Neuronal stem cell (in vitro differentiated cells): ENCODE results near the gene BABAM2.

Experiments used
- DNase-seq: peaks from one replicate; pipeline ENCODE4 v3.0.0-alpha.2; 2013; ENCODE audit warnings: low spot score
- H2AFZ ChIP-seq: one replicate; pipeline ENCODE4 v1.6.1; 2013; ENCODE audit warnings: mild to moderate bottlenecking, low read length, inconsistent platforms
- H2AK5ac ChIP-seq: 2 replicates; pipeline ENCODE4 v1.6.1; 2013; ENCODE audit warnings: low read depth, mild to moderate bottlenecking, inconsistent platforms, low read length, moderate library complexity, mixed read lengths
- H2BK120ac ChIP-seq: 2 replicates; pipeline ENCODE4 v1.6.1; 2013; ENCODE audit warnings: low read depth, mild to moderate bottlenecking, inconsistent platforms, low read length, moderate library complexity, mixed read lengths
- H2BK12ac ChIP-seq: one replicate; pipeline ENCODE4 v1.6.1; 2013; ENCODE audit warnings: low read length, inconsistent platforms
- H2BK15ac ChIP-seq: 2 replicates; pipeline ENCODE4 v1.6.1; 2013; ENCODE audit warnings: mild to moderate bottlenecking, low read length, inconsistent platforms, mixed read lengths
- H2BK5ac ChIP-seq: one replicate; pipeline ENCODE4 v1.6.1; 2013; ENCODE audit warnings: inconsistent platforms, mild to moderate bottlenecking, low read length, moderate library complexity
- H3K14ac ChIP-seq: one replicate; pipeline ENCODE4 v1.6.1; 2013; ENCODE audit warnings: low read length, inconsistent platforms
- H3K18ac ChIP-seq: 2 replicates; pipeline ENCODE4 v1.6.1; 2013; ENCODE audit warnings: low read length, inconsistent platforms
- H3K23ac ChIP-seq: 2 replicates; pipeline ENCODE4 v1.6.1; 2013; ENCODE audit warnings: low read depth, mild to moderate bottlenecking, mixed read lengths, low read length, inconsistent platforms; ENCODE audit not compliant: poor library complexity
- H3K27ac ChIP-seq: replicated peaks from 3 replicates; pipeline ENCODE4 v1.5.1; 2013; ENCODE audit warnings: low read length, inconsistent platforms
- H3K27me3 ChIP-seq, 3 experiments: 2 replicates each; pipeline ENCODE4 v1.6.1; 2013; ENCODE audit warnings: low read length in 3 of 3, mild to moderate bottlenecking in 2 of 3, inconsistent platforms in 1 of 3, low read depth in 1 of 3, mixed read lengths in 1 of 3, moderate library complexity in 1 of 3; ENCODE audit not compliant: control insufficient read depth in 3 of 3, insufficient read depth in 3 of 3
- H3K36me3 ChIP-seq, 2 donors: replicated peaks in 1 of 2; 2 replicates each; pipeline ENCODE4 v1.6.1; 2013; ENCODE audit warnings: low read length in 2 of 2; ENCODE audit not compliant: control insufficient read depth in 2 of 2, insufficient read depth in 2 of 2
- H3K4ac ChIP-seq: 2 replicates; pipeline ENCODE4 v1.6.1; 2013; ENCODE audit warnings: inconsistent platforms, mild to moderate bottlenecking, low read length, moderate library complexity
- H3K4me1 ChIP-seq, 2 donors: 1 replicate in 1 of 2; 2 replicates in 1 of 2; pipeline ENCODE4 v1.6.1; 2013; ENCODE audit warnings: low read length in 2 of 2, low read depth in 1 of 2; ENCODE audit not compliant: control insufficient read depth in 2 of 2, insufficient read depth in 1 of 2
- H3K4me2 ChIP-seq: one replicate; pipeline ENCODE4 v1.6.1; 2013; ENCODE audit warnings: mild to moderate bottlenecking, low read length, inconsistent platforms; ENCODE audit not compliant: insufficient read depth, poor library complexity, severe bottlenecking
- H3K4me3 ChIP-seq, 2 donors: 2 replicates each; pipeline ENCODE4 v1.5.1; 2013; ENCODE audit warnings: low read length in 2 of 2, mild to moderate bottlenecking in 2 of 2, inconsistent platforms in 1 of 2, moderate library complexity in 1 of 2
- H3K79me1 ChIP-seq: one replicate; pipeline ENCODE4 v1.6.1; 2013; ENCODE audit warnings: low read depth, mild to moderate bottlenecking, inconsistent platforms, low read length, moderate library complexity
- H3K9ac ChIP-seq: one replicate; pipeline ENCODE4 v1.6.1; 2013; ENCODE audit warnings: mild to moderate bottlenecking, low read depth, low read length, inconsistent platforms; ENCODE audit not compliant: poor library complexity
- H3K9me3 ChIP-seq, 2 donors: replicated peaks in 1 of 2; 2 replicates each; pipeline versions ENCODE3 to v1.6.1; 2013; ENCODE audit warnings: low read length in 2 of 2, mild to moderate bottlenecking in 2 of 2, inconsistent platforms in 1 of 2, low read depth in 1 of 2, mixed read lengths in 1 of 2, moderate library complexity in 1 of 2; ENCODE audit not compliant: control insufficient read depth in 2 of 2, insufficient read depth in 1 of 2
- H4K8ac ChIP-seq: one replicate; pipeline ENCODE4 v1.6.1; 2013; ENCODE audit warnings: low read depth, mild to moderate bottlenecking, inconsistent platforms, low read length, moderate library complexity
- H4K91ac ChIP-seq: one replicate; pipeline ENCODE4 v1.6.1; 2013; ENCODE audit warnings: low read length, low read depth, mild to moderate bottlenecking, inconsistent platforms; ENCODE audit not compliant: poor library complexity
- WGBS, 2 donors: extraction: QIAGEN DNeasy Blood & Tissue Kit; methylation state at CpG; one replicate each; pipeline ENCODE4 v1.1.7; 2013; ENCODE audit warnings: missing lambda C conversion rate in 2 of 2, mixed read lengths in 1 of 2; ENCODE audit not compliant: insufficient read length in 2 of 2, insufficient replicate concordance in 1 of 2; ENCODE audit errors: extremely low coverage in 2 of 2; 5-methylcytosine and 5-hydroxymethylcytosine counted together

BABAM2 gene

DNA sequence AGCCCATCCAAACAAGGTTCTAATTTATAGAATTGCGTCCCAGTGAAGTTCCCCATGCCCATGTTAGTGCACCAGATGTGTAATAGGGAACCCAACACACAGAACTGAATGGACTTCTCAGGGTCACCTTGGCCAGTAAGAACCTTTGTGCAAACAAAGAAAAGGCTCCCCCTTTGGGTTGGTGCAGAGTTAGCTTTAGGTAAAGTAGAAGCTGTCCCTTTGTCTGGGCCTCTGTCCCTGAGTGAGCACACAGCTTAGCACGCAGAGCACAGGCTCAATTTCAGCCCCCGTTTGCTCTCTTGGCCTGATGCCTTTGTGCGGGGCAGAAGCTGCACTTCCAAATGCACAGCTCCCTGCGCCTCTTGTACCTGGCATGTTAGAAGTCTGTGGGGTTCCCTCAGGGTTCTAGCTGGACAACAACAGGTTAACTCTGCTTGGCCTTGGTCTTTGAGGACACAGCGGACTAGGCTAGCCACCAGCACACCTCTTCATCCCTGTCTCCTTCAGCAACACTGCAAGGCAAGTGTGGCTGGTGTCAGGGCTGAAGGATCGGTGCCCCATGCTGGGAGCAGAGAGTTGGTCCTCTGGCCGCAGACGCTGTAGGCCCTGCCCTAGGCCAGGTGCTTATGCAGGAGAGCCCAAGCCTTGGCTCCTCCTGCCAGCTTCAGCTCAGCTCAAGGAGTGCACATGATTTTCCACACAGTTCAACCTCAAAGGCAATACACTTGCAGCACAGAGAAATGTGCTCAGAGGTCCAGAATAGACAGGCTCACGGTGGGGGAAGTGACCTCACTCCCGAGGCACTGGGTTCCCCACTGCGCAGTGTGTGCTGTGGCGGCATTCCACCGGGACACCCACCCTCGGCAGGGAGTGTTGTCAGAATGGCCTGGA lies 428.8 kb downstream of the BABAM2 start:
- no CpG with 5 or more reads among the region's 15 CpGs for WGBS, 2 donors
- no peaks in the 10 kb centered on the region for H3K27me3 ChIP-seq
- peak overlapping the region; percentile 77 for H2BK5ac ChIP-seq
- no peak overlapping the region for H3K9ac ChIP-seq
- H3K23ac ChIP-seq = peak overlapping the region; percentile 50
- peak overlapping the region; percentile 91 for H3K4ac ChIP-seq
- peak overlapping the region; percentile 93 for H3K27ac ChIP-seq
- peak overlapping the region; percentile 77 for H2BK15ac ChIP-seq
- H2BK12ac ChIP-seq = peak overlapping the region; percentile 95
- H3K4me1 ChIP-seq = peaks cover 12 to 49% of the 10 kb centered on the region in 2 donors
- H2BK120ac ChIP-seq = peak overlapping the region; percentile 98
- H3K36me3 ChIP-seq = no peaks in the 10 kb centered on the region
- H4K8ac ChIP-seq = no peak overlapping the region
- peak overlapping the region; percentile 90 for H4K91ac ChIP-seq
- H2AFZ ChIP-seq = no peak overlapping the region
- no peak overlapping the region for H3K4me2 ChIP-seq
- no peaks in the 10 kb centered on the region for H3K9me3 ChIP-seq
- no peak overlapping the region for H3K14ac ChIP-seq
- peak overlapping the region; percentile 85 for H2AK5ac ChIP-seq
- H3K79me1 ChIP-seq = no peaks in the 10 kb centered on the region
- no peak for DNase-seq
- H3K18ac ChIP-seq = peak overlapping the region; percentile 87
- no peak overlapping the region for H3K4me3 ChIP-seq

DNA sequence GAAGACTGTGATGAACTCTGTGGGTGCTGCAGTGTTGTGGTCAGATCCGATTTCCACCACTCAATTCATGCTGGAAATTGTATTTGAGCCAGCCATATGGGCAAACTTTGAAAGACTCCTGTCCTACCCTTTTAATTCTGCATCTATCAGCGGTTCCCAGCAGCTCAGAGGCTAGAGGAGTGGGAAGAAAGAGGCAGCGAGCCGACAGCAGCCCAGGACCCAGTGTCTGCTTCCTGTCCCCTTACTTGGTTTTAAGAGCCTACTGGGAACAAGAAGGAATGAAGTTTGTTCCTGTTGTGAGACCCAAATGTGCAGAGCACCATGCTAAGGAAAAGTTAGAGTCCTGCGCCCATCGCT lies 429.5 kb downstream of the BABAM2 start:
- no CpG with 5 or more reads among the region's 6 CpGs for WGBS, 2 donors
- Histone ChIP-seq H3K4me3 (no peak overlapping the region), H4K91ac (peak overlapping the region; percentile 90), H3K79me1 (no peaks in the 10 kb centered on the region), H2AFZ (no peak overlapping the region), H2BK15ac (no peak overlapping the region), H2AK5ac (peak overlapping the region; percentile 85), H2BK120ac (peak overlapping the region; percentile 98), H3K27me3 (no peaks in the 10 kb centered on the region), H4K8ac (no peak overlapping the region), H3K4ac (no peak overlapping the region), H3K9me3 (no peaks in the 10 kb centered on the region), H3K4me1 (peaks cover 12 to 47% of the 10 kb centered on the region in 2 donors), H2BK5ac (peak overlapping the region; percentile 77), H3K18ac (peak overlapping the region; percentile 96), H3K23ac (peak overlapping the region; percentile 50), H3K4me2 (no peak overlapping the region), H2BK12ac (peak overlapping the region; percentile 95), H3K14ac (peak overlapping the region; percentile 59), H3K9ac (no peak overlapping the region), H3K36me3 (no peaks in the 10 kb centered on the region), H3K27ac (peak overlapping the region; percentile 93)
- DNase-seq = no peak

- Histone ChIP-seq H3K4me3 (no peak overlapping the region), H3K18ac (peak overlapping the region; percentile 96), H3K4me2 (no peak overlapping the region), H3K14ac (peak overlapping the region; percentile 59), H3K27ac (peak overlapping the region; percentile 93), H2AK5ac (peak overlapping the region; percentile 85), H4K91ac (peak overlapping the region; percentile 97), H2BK15ac (peak overlapping the region; percentile 8), H3K9me3 (no peaks in the 10 kb centered on the region), H2BK120ac (peak overlapping the region; percentile 98), H3K9ac (no peak overlapping the region), H2BK12ac (peak overlapping the region; percentile 95), H3K4ac (peak overlapping the region; percentile 26), H3K27me3 (no peaks in the 10 kb centered on the region), H3K79me1 (no peaks in the 10 kb centered on the region), H2BK5ac (peak overlapping the region; percentile 77), H3K23ac (peak overlapping the region; percentile 20), H3K4me1 (peaks cover 12 to 51% of the 10 kb centered on the region in 2 donors), H2AFZ (no peak overlapping the region), H3K36me3 (no peaks in the 10 kb centered on the region), H4K8ac (no peak overlapping the region)
- no CpG with 5 or more reads among the region's 7 CpGs for WGBS, 2 donors
- no peak for DNase-seq
Observed at GRCh38 chr2:28320371-28320770, 429.8 kb downstream of the BABAM2 start.

DNA sequence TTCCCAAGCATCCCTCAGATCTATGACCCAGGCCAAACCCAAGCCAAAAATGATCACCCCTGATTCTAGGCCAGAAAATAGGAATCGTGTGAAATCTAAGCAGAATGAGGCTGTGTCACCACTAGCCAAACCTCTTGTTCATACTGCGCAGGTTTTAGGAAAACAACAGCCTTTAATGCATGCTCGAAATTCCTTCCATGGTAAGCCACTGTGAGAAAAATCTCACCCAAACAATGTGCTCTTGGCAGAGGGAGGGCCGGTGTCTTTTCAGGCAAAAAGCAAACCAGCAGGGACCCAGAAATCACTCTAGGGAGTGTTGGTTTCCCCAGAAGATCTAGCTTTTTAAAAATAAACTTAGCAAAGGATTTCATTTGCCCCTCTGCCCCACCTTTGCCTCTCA lies 430.9 kb downstream of the BABAM2 start:
- Histone ChIP-seq H2BK12ac (no peak overlapping the region), H3K9ac (no peak overlapping the region), H3K18ac (no peak overlapping the region), H3K36me3 (no peaks in the 10 kb centered on the region), H3K14ac (no peak overlapping the region), H3K27me3 (no peaks in the 10 kb centered on the region), H3K27ac (peak overlapping the region; percentile 93), H2BK120ac (no peak overlapping the region), H4K8ac (no peak overlapping the region), H3K4me1 (peaks cover 12 to 59% of the 10 kb centered on the region in 2 donors), H3K4me3 (no peak overlapping the region), H3K79me1 (no peaks in the 10 kb centered on the region), H2BK15ac (no peak overlapping the region), H3K4me2 (no peak overlapping the region), H2BK5ac (no peak overlapping the region), H2AK5ac (no peak overlapping the region), H4K91ac (no peak overlapping the region), H3K9me3 (no peaks in the 10 kb centered on the region), H3K23ac (no peak overlapping the region), H2AFZ (no peak overlapping the region), H3K4ac (no peak overlapping the region)
- no CpG with 5 or more reads among the region's 4 CpGs for WGBS, 2 donors
- DNase-seq = peak; percentile 71
